Stimulated activated CD8-positive, alpha-beta memory T cell treated with anti-CD3 and anti-CD28 coated beads, Interleukin-12 subunit alpha, Interleukin-12 subunit beta, amount 100 ng/mL, for 1 hour (primary cell): ENCODE results near the gene KMT2D.
A peak's percentile ranks its signal among the peaks of the same experiment; 100 is the strongest.
"Not testable (repeated sequence)": the region's sequence is repeated elsewhere in the genome, so short reads cannot be mapped to it uniquely, and the experiment has no call there.

Source experiments
- DNase-seq: peaks from one replicate; pipeline ENCODE4 v3.0.0-alpha.2; 2020; ENCODE audit warnings: low read depth

KMT2D gene

DNA sequence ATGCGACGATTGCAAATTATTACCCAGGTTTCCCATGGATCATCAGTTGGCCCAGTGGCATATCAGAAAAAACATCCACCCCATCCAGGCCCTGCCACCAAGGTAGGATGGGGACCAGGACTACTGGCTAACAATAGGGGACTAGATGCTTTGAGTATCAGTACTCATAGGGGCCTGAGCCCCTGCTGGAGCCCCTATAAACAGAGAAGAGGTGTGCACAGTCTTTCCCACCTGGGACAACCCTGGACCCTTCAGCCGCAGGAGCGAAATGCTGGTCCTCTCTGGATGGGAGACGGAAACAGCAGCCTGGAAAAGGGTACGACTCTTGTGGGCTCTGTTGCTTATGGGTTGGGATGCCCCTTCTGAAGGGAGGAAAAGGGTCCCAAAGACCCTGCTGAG is 28.3 kb upstream of the KMT2D start:
- DNase-seq: no peak

DNA sequence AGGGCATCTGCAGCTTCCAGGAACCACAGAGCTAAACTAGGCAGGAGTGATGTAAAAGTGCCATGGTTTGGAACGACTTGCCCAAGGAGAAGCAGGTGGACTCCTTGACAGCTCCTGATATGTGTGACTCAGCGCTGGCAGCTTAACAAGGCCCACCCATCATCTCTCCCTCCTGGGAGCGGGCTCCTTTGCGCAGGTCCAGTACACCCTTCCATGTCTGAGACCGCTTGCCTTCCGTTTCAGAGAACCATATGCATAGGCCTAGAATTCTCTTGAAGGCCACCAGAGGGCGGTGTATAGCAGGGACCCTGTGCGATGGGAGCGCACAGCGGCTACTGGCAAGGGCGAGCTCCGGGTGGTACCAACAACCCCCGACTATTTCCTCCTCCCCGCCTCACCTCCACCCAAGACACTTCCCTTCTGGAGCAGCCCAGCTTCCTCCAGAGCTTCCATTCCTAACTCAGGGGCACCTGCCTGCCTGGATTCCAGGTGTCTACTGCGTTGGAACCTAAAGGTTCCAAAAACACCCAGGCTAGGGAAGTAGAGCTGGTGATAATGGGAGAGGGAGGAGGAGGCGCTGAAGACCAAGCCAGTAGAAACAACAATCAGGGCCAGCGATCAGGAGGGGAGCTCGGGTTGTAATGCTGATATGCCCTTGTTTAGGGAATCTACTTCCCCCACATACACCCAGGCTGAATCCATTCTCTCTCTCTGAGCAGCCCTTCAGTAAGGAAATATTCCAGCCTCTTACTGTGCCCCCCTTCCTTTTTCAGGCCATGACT is 27.7 kb upstream of the KMT2D start:
- peak; percentile 58 for DNase-seq

DNA sequence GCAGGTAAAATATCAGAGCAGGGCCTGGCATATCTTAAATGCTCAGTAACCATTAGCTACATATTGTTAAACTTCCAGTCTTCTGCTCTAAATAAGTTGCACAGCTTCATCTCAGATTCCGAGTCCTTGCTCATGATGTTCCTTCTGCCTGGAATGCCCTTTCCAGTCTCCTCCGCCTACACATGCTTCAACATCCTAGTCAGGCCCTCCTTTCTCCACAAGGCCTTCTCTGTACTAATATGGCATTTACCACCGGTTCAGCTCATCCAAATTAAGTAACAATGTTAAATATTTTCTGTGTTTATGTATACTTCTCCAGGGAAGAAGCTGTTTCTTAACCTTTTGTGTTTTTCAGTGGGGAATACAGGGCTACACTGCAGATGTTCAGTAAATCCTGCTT is 25.5 kb upstream of the KMT2D start:
- DNase-seq: no peak

DNA sequence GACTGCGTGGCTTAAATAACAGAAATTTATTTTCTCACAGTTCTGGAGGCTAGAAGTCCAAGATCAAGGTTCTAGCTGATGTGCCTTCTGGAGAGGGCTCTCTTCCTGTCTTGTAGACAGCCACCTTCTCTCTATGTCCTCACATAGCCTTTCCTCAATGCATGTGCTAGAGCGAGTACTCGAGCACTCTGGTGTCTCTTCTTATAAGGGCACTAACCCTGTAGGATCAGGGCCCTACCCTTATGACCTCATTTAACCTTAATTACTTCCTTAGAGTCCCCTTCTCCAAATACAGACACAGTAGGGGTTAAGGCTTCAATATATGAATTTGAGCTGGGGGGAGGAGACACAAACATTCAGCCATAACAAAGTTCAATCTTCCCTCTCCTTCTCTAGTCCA is 23.8 kb upstream of the KMT2D start:
- DNase-seq: no peak

DNA sequence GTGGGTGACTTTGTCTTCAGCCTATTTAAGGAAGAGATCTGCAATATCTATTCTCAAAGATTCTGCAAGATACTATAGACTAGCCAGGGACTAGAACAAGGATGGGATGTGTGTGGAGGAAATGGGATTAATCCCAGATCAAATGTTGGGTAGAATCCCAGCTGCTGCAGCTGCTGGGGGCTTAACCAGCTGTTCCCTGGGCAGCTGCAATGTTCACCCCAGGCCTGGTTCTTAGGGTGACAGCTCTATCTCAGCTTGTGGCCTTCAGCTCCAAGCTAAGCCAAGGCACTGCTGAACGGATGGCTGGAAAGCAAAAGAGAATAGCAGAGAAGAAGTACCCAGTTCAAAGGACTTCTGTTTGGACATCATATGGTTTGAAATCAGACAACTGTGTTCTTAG is 19.2 kb upstream of the KMT2D start:
- no peak for DNase-seq

DNA sequence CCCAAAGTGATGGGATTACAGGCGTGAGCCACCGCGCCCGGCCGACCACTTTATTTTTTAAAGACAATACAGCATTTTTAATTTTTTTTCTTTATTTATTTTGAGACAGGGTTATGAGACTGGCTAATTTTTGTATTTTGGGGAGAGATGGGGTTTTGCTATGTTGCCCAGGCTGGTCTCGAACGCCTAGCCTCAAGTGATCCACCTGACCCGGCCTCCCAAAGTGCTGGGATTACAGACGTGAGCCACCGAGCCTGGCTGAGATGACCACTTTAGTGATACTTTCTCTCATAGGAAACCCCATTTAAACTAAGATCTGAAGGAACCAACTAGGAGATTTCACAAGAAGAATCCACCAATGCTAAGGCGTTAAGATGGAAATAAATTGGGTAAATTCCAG is 10.4 kb upstream of the KMT2D start:
- DNase-seq: no peak

DNA sequence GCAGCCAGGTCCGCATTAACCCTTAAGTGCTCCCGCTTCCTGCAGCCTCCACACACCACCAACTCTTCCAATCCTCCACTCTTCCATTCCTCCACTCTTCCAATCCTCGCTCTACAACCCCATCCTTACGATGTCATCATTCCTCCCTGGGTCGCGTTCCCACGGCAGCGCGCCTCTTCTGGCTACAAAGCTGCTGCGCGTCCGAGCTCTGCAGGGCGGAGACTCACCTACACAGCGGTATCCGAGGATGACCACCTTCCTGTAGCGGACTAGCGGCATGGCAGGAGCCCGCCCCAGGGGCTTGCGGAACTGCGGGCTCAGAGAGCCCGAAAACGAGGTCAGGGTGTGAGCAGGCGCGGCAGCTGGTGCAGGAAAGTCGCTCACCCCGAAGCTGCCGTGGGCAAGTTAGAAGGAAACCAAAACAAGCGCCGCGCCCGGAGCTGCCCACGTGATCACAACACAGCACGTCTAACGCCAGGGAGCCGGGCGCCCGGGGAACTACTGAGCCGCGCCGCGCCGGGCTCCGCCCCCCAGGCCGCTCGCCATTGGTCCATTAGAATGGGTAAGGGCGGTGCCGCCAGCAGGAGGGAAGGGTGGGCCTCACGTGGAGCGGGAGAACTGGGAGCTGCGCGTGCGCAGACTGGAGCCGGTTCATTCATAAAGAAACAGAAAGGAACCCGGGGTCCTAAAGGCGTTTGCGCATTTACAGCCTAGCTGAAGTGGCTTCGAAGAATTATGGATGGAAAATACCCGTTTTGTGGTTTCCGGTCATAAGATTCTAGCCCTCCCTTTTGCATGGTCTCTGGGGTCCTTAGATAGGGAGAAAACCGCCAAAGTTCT is 9.1 kb upstream of the KMT2D start, which contains the start of gene RHEBL1:
RHEBL1 (minus strand) TSS at position 473 of the 840 bp plus-strand sequence; CDS start at position 279, 194 bp downstream.
- peak; percentile 97 for DNase-seq

DNA sequence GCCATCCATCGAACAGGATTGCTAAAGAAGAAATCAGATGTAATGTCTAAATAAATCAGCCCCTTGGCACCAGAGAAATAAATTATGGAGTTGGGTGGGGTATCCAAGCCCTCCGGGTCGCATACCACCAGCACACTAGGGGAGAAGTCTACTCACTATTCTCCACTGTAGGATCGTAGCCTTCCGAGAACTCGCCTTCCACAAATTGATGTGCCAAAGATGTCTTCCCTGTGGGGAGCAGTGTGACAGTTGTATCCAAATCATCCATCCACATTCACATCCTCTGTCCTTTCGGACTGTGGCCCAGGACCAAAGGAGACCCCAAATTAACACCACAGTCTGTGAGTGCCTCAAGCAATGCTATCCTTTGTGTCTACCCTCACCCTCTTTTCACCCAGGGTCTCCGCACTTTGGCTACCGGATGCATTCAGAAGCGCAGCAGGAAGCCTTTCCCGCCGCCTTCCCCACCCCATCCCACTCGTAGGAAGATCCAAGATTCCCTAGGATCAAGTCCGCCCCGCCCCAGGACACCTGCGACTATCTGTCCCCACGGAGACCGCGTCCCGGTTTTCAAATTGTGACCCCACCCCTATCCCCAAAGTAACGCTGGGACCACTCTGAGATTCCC is 8.4 kb upstream of the KMT2D start:
- DNase-seq: no peak

DNA sequence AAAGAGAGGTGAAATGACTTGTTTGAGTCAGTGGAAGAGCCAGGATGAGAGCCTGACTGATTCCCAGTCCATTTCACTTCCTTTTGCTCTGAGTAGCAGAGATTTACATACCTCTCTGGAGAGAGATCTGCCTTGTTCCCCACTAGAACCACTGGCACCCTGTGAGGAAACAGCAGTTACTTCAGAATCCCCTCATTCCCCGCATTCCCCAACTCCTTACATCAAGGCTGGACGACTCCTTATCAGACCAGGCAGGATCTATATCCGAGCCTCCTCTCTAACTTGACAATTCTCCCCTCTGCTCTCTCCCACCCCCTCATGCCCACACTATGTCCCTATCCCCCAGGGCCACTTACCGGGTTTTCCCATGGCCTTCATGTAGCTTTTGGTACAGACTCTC is 5.5 kb upstream of the KMT2D start:
- DNase-seq: no peak

DNA sequence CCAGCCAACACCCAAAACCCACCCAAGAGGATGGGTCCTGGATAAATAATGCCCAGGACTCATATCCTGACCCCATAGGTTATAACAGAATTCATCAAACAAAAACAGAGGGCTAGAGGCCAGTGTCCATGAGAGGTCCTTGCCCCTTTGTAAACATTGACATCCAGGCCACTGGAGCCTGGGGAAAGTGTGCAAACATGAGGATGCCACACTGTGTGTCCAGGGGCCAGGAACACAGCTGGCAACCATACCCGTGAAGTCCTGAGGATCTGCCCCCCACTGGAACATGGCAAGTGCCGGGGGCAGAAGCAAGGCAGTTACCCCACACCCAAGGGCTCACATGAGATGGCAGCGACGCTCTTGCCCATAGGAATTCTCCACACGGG is 4.2 kb upstream of the KMT2D start:
- DNase-seq: no peak

DNA sequence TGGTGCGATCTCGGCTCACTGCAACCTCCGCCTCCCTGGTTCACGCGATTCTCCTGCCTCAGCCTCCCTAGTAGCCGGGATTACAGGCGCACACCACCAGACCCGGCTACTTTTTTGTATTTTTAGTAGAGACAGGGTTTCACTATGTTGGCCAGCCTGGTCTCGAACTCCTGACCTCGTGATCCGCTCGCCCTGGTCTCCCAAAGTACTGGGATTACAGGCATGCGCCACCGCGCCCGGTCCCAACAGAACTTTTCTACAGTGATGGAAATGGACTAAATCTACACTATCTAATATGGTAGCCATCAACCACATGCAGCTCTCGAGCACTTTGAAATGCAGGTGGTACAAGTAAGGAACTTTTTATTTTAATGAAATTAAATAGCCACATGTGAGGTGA is 1.3 kb upstream of the KMT2D start:
- not testable (repeated sequence) for DNase-seq

DNA sequence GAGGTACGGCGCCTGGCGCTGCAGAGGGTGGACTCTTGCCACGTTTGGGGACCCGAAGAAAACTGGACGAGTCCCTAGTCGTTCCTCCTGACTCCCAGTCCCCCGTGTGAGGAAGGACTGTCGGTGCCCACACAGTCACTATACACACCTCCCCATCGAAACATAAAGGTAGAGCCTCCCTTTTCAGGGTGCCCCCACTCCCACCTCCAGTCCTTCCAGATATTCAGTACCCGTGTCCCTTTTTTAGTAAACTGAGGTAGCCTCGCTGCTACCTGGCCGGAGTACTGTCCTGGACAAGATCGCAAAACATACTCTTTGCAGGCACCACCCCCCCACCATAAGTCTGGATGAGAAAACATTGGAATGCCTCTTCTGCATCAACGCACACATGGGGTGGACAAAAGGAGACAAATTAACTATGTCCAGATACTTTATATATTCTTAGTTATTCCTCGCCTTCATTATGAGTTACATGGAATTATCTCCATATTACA is 610 bp upstream of the KMT2D start:
- DNase-seq: no peak

DNA sequence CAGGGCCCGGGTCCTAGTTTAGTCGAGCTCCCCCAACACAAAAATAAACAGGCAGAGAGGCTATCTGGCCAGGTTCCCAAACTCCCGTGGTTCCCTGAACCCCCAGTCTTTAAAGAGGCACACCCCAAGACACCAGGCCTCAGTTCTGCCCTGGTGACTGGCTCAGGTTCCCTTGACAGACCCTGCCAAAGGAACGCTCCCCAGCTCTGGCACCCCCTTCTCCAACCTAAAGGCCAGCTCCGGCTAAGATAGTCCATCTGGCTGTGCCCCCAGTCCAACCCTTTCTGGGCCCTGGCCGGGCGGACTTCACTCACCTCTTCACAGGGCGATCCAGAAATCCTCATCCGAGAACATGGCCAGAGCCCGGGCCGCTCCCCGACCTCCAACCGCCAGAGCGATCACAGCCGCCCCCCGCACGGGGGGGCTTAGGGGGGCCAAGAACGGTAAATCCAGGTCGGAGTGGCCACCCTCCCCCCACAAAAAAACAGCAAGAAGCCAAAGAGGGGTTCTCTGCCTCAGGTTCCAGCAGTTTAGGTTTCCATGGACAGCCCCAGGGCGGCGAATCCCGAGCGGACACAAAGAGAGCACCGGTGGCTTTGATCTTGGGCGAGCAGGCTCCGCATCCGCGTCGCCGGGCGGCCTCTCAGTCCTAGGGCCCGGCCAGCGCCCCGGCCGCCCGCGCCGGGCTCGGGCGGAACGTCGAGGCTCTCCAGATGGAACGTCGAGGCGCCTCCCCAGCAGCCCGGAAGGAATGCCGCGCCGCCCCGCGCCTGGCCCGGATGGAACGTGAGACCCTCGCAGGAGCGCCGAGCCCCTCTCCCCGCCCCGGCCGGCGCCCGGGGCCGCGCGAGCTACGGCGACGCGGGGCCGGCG is 1.1 kb downstream of the KMT2D start:
- no peak for DNase-seq

DNA sequence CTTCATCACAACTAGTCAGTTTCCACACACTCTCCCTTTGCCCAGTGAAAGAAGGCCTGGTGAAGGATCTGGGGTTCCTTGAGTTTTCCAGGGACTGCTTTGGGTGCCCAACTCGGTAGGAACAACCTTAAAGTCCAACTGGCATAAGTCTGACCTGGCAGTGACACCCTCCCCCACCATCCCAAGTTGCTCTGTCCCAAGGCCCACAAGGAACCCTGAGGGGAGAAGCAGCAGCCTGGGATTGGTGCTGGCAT is 1.6 kb downstream of the KMT2D start:
- no peak for DNase-seq

DNA sequence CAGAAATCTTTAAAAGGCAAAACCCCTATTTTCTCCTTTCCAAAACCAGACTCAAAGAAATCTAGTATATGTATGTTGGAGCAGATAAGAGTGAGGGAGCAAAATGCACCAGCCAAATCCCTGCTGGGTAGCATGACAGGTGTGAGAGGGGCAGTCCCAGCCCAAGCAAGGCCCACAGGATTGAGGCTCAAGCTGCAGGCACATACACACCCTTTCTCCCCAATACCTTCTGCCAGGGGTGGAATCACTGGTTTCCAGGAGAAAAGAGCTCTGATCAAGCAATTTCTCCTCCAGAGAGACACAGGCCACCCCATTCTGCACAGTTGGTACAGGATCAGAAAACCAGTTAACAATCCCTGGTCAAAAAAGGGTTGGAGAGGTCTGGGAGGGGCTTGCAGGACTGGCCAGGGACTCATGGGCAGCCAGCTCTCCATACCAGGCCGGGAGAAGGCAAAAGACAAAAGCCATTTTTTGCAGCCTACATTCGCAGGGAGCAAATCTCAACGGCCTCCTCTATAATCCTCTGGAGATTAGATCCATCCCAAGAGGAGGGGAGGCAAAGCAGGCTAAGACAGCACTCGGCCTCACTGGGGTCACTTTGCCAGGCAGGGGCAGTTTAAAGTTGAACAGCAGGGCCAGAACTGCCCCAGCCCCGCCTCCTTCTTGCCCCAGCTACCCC is 2.1 kb downstream of the KMT2D start:
- no peak for DNase-seq

DNA sequence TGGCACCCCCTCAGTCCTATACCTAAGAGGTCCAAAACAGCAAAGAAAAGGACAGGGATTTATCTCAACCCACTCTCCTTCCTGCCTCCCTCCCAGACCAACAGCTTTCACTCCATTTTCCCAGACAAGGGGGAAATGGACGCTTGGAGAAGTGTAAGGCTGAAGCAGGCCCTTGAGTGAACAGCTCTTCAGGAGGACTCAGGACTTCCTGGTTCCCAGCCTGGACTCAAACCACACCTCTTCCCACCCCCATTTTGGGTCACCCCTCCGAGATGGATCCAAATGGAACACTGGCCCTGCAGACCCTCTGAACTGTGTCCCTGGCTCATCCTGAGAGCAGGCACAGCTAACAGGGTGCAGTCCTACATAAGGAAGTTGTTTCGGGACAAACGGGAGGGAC is 2.7 kb downstream of the KMT2D start:
- no peak for DNase-seq

DNA sequence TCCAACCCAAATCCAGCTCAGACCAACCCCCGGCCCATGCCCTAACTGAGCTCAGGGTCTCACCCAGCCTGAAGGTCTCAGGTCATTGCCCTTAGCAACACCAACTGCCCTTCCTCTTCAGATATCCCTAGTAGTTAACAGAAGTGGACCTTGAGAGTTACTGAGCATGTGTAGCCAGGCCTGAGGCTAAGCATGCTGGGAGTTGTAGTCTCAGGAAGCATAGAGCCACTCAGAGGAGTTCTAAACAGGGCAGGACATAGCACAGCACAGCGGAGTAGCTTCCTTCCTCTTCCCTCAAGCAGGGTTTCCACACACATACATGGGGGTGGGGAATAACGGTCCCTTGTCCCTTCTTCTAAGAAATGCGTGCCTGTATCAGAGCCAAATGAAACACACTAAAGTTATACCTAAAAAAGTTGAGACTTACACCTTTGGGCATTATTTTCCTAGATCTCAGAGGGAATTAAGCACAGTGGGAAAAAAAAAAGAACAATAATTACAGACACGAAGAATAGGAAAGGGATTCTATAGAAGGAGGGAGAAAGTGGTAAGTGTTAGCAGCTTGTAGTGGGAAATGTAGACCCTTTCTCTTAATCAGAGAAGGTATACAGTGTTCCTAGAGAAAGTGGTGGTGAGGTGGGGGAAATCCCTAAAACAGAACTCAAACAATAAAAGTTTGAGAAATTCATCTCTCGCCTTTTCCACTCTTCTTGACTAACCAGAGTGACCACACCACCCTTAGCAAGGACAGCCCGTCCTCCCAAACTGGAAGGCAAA is 4.4 kb downstream of the KMT2D start:
- no peak for DNase-seq

DNA sequence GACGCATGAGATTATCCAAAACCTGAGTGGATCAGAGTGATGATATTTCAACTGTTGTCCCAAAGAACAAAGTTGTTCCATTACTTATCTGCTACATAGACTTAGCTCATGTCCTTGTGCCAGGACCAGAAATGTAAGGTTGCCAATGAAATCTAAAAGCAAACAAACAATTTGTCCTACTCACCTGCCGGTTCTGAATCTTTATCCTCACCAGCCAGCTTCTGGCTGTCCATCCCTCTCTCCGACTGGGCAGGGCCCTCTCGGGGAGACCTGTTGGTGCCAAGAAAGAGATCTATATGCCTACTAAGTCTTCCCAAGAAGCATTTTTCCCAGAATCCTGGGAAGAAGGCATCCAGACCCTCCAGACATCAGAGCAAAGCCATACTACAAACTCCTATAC is 5.5 kb downstream of the KMT2D start:
- DNase-seq: no peak

DNA sequence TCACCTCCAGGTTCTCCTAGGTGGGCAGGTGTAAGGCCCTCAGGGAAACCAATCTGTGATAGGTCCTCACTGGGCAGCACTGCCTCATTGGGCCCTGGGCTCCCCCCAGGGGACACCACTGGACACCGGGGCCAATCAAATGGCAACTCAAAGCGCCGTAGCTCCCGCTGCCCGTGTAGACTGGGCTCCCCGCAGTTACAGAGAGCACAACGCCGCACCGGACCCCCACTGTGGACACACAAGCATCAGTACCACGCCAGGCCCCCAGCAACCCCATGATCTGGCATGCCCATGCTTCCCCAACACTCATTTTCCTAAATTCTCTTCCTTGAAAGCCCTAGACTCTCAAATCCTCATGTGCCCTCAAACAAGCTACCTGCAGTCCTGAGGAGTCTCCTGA is 6.1 kb downstream of the KMT2D start:
- DNase-seq: no peak

DNA sequence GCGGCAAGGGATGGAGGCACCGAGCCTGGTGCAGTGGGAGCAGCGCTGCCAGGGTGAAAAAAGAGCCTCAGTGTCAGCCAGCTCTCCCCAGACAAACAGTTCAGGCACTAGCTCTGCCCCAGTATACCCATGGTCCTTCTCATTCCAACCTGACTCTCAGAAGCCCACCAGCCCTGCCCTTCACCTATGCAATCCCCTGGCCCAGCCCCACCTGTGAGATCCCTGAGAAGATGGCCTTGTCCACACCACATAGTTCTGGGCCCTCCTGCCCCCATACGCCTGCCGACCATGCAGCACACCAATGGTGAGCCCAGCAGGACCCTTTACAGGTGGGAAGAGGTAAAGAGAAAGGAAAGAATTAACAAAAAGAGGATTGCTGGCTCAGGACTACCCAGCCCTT is 6.5 kb downstream of the KMT2D start:
- no peak for DNase-seq
